Measurements from ENCODE around the gene TNIP2.

TNIP2 gene, protein sequence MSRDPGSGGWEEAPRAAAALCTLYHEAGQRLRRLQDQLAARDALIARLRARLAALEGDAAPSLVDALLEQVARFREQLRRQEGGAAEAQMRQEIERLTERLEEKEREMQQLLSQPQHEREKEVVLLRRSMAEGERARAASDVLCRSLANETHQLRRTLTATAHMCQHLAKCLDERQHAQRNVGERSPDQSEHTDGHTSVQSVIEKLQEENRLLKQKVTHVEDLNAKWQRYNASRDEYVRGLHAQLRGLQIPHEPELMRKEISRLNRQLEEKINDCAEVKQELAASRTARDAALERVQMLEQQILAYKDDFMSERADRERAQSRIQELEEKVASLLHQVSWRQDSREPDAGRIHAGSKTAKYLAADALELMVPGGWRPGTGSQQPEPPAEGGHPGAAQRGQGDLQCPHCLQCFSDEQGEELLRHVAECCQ

GRCh38 chr4:2755821-2756690 is at the start of gene TNIP2:
Gene TNIP2, minus strand, starts transcription at chr4:2756336. Its CDS starts 47 bp downstream, at chr4:2756289.
- DNase-seq (ENCODE audit: low read depth in 2 of 2), result peak; percentile 63 to 66

GRCh38 chr4:2804973-2805501 is 48.9 kb upstream of the TNIP2 start:
- DNase-seq (ENCODE audit: low read depth in 2 of 2), result no peak

DNA sequence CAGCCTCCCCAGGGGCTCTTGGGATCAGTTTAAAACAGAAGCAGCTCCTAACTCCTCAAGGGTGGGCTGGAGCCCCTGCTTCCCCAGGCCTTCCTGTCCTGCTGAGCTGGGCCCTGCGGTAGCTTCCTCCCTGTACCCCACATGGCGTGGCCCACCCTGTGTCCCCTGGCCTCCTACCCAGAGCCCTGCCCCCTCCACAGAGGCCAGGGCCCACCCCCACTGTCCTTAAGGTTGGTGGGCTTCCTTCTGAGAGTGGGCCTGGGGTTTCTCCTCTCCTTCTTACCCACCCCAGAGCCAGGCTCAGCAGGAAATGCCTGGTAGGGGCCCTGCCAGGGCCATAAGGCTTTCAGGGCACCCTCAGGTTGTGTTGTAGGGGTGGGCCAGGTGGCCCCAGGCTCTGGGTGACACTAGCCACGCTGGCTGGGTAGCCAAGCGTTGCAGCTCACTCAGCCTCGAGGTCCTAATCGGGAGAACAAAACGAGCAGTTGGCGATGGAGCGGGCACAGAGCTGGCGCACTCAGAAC is 48.4 kb upstream of the TNIP2 start:
- no peak for DNase-seq (ENCODE audit: low read depth in 2 of 2)

DNA sequence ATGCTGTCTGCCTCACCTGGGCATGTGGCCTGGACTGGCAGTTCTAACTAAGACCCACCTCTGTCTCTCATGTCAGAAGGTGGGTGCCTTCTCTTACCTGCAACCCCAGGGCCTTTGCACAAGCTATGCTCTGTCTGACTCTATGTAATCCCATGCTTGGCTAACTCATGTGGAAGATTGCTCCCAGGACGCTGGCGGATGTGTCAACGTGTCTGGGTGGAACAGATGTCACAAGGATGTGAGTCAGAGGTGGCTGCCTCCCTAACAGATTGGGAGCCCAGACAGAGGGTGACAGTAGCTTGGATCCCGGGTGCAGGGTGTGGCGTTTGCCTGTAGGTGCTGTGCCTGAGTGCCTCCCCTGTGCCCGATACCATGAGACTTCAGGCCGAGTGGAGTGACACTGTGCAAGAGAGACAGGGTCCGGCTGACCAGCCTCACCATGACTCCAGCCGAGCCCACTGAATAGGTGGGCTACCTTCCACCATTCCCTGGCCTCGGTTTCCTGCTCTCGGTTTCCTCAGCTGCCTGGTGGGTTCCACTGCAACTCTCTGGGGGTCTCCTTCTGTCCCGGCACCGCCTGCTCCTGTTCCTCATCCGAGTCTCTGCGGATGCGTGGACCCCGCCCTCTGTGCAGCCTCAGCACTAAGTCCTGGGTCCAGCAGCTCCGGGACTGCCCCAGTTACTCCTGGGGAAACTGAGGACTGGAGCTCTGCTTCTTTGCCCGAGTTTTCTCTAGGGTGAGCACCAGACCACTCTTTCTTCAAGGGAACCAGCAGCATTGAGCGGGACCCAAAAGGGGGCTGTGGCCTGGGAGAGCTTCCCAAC is 47.7 kb upstream of the TNIP2 start:
- no peak for DNase-seq (ENCODE audit: low read depth in 2 of 2)

DNA sequence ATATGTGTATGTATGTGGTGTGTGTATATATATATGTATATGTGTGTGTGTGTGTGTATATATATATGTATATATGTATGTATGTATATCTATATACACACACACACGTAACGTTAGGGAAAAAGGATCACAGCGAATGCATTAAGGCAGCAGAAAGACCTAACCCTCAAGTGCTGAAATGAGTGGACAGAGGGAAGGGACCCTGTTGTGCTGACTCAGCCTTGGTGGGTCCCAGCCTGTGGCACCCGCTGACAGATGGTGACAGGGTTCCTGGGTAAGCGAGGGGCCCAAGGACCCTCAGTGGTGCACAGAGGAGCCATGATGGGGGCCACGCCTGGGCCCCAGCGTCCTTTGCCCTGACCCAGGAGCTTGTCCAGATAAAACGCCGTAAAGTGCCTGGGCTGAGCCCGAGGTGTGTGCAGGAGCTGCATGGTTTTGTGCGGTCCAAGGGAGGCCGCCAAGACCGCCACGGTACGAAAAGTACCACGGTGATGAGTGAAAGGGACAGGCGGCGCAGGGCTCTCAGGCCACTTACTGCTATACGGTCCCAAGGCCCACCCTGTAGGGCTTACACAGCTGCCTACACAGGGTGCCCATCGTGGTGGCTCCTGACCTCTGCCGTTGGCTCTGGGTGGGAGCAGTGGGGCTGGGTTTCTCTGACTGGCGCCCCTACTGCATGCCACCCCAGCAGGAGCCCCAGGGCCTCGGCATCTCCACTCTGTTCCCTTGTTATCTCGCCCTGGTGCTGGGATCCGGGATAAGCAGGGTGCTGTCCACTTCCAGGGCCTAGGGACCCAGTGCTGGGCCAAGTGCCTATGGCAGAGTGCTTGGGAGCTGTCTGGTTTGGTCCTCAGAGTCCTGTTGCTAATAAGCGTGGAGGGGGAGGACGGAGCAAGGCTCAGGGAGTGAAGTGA is 46.7 kb upstream of the TNIP2 start:
- DNase-seq (ENCODE audit: low read depth in 2 of 2), result no peak

- DNase-seq (ENCODE audit: low read depth in 2 of 2), result no peak
These were observed 44.8 kb upstream of the TNIP2 start for GRCh38 chr4:2800691-2801596.

GRCh38 chr4:2799971-2800690 is 44.0 kb upstream of the TNIP2 start:
- no peak for DNase-seq (ENCODE audit: low read depth in 2 of 2)

DNA sequence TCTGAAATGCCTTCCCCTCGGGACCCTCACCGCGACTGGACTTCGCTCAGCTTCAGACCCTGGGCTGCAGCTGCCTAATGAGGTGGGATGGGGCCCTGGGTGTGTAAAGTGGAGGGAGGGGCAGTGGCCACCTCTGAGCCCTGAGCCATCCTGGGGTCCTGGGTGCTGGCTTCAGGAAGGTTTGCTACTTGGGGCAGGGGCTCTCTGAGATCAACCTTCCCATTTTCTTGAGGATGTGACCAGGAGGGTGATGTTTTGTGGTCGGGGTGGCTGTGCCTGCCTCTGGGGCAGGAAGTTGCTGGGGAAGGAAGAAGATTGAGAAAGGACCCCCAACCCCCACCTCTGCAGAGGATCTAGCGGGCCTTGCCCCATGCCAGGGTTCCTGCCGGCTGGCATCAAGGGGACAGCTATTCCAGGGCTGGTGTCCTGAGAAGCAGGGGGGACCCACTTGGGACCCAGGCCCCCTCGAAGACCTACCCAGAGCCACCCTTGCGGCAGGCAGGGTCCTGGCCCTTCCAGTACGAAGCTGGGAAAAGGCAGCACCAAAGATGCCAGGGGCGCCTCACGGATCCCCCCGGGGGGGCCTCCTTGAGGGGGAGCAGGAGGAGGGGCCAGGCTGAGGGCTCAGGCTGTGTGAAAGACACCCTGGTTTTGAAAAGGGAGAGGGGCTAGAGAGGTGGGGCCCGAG is 43.2 kb upstream of the TNIP2 start:
- no peak for DNase-seq (ENCODE audit: low read depth in 2 of 2)

DNA sequence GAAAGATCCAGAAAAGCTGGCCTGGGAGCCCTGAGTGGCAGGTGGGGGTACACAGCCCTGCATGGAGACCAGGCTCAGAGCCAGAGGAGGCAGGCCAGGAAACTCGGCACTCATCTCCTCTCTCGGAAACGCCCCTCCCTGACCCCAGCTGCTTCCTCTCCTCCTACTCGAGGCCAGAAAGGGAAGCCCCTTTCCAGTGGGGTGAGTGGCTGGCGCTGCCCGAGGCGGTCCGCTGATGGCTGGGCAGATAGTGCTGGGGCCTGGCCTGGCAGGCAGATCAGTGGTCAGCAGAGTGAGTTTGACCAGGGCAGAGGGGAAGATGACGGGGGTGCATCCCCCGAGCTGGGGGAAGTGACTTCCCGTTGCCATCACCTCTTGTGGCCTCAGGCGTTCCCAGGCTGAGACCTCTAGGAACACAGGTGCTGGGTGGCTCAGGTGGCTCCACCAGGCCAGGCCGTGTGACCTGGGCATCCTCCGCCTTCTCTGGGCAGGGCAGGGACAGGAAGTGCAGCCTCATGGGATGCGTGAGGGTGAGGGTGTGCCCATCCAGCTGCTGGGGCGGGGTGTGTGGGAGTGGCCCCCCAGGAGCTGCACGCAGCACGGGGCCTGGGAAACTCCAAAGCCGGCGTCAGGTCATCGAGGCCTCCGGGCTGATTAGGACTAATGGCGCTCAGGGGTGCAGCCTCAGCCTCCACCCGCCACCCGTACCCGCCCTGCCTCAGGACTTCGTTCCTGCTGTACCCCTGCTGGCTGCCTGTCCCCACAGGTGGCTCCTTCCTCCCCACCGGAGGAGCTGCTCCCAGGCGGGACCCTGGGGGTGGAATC is 42.5 kb upstream of the TNIP2 start:
- no peak for DNase-seq (ENCODE audit: low read depth in 2 of 2)

DNA sequence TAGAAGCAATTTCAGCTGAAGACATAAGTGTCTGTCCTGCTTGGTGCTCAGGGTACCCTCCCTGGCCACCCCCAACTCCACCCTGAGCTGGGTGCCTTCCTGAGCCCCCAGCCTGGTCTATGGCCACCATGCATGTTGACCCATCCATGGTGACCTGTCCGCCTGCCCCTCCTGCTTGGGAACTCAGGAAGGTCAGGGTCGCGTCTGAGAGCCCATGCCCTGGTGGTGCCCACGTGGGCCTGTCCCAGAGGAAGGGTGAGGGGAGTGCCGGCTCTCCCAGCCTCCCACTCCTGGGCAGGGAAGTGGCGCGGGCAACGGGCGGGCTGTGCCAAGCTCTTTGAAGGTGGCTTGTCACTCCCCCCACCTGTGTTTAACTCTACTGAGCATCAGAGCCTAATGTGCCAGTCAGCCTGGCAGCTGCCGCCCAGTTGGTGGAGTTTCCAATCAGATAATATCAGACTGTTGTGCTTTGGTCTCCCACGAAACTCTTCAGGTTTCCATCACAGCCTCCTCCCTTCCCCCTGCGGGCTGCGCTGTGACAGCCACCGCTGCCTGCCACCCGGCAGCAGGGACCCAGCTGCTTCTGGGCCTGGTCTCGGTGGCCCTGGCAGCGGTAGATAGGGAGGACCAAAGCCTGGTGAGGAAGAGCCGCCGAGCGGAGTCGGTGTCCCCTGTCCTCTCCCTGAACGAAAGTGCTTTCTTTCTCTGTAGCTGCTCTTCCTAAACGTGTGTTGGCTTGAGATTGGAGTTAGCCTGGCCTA is 41.6 kb upstream of the TNIP2 start:
- DNase-seq (ENCODE audit: low read depth in 2 of 2), result no peak

DNA sequence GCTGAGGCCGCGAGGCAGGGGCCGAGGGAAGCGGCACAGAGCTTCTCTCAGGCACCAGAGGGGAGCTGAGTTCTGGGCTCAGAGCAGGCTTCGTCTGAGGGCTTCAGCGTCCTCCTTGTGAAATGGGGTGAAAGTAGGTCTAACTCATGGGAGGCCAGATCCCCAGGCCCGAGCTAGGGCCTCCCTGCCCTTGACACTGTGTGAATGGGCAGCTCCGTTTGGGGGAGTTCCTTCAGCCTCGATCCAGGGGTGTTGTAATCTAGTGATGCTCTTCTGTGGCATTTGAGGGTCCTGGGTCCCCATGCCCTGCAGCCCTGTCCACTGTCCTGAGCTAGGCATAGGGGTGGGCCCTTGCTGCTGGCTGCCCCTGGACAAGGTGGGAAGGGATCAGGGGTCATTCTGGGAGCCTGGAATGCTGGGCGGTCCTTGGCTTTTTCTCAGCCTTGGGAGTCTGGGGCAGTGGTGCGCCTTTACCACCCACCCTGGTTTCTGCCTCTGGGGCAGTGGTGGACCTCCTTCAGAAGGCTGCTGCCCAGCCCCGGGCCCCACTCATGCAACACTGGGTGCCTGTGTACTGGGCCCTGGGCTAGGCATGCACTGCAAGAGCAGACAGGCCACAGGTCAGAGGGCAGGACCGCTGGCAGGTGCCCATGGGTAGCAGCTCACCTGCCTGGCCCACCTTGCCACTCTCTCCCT is 40.9 kb upstream of the TNIP2 start:
- DNase-seq (ENCODE audit: low read depth in 2 of 2), result no peak

DNA sequence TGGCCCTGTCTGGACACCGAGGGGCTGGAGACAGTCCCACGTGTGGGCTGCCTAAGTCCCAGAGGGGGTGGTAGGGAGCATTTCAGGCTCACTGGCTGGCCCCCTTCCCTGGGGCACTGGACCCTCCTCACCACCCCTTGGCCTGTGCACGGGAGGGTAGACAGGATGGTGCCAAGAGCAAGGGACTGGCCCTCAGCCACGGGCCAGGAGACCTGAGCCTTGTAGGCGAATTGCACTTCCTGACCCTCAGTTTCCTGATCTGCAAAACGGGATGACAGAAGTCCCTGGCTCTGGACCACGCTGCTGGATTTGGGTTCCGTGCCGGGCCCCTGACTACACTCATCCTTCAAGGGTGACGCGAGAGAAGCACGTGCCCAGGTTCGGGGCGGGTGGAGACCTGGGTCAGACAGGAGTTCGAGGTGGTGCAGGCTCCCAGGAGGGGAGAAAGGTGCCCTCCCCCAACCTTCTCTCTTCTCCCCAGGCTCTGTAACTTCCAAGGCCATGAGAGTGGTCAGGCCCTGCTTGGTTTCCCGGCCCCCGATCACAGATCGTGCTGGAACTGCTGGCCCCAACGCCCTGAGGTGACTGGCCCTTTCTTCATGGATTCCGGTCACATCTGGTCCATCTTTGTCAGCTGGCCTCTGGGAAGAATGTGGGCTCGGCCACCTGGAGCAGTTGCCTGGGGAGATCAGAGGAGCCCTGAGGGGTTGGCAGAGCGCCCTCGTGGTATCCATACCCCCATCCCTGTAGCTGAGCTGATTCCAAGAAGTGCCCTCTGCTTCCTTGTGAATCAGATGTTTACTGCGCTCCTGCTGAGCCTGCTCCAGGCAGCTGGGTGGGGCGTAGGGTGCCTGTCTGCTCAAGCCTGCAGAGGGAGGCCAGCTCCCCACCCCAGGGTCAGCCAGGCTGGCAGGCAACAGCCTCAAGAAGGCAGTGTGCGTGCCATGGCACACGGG is 40.0 kb upstream of the TNIP2 start:
- no peak for DNase-seq (ENCODE audit: low read depth in 2 of 2)

- no peak for DNase-seq (ENCODE audit: low read depth in 2 of 2)
These were observed 39.3 kb upstream of the TNIP2 start for GRCh38 chr4:2795300-2795892.

All from stimulated activated CD4-positive, alpha-beta T cell treated with anti-CD3 and anti-CD28 coated beads, Interleukin-1b, Interleukin-23, amount 100 ng/mL, for 1 hour (primary cell).